Endothelial cell of hepatic sinusoid (primary cell): ENCODE data around the gene PIWIL1.

Source experiments
- in situ Hi-C: cut with HindIII; loops from 2 replicates; pipeline ENCODE4 v1.10.0; 2017; ENCODE audit warnings: low sequenced_read_pairs

The PIWIL1 gene

DNA sequence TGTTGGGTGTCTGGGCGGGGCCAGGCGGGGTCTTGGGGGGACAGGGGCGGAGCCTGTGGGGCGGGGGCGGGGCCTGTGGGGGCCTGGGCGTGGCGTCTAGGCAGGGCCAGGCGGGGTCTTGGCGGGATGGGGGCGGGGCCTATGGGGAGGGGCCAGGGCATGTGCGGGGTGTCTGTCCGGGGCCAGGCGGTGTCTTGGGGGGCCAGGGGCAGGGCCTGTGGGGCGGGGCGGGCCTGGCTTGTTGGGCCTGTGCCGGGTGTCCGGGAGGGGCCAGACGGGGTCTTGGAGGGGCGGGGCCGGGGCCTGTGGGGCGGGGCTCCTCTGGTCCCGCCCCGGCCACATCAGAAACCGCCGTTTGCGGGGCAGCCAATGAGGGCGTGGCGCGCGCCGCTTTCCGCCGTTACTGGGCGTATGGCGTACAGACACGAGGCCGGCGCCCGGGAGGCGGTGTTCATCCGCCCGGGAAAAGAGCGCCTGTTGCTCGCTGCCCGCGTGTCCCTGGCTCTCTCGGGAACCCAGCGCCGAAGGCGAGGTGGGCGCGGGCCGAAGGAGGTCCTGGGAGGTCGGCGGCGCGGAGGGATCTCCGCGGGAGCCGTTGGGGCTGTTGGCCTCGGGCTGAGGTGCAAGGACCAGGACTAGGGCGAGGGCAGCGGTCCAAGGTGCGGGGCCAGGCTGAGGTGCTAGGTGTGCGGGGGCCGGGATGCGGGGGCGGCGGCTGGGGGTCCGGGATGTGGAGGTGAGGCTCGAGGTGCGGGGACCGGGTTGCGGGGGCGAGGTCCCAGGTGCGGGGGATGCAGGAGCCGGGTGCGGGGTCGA lies at the start of gene PIWIL1:
PIWIL1 (plus strand) TSS at position 400 of the 816 bp plus-strand sequence. CDS start 4,705 bp downstream, outside the sequence.
- in situ Hi-C loops = no loop called here

DNA sequence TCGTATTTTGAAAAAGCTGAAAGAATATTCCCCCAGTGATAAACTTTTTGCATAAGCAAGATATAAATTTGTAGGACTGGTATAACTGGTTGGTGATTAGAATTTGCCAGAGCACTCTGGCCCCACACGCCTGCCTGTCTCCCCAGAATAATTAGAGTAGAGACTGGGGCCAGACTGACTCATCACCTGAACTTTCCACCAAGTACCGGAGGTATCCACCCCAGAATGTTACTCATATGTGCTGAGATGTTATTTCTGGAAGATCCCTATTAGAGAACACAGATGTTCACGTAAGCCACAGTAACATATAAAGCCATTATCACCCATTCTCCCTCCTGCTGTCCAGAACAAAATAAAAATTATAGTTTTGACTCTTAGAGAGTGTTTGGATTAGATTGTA lies 49.5 kb upstream of the PIWIL1 start:
- in situ Hi-C loops = no loop called here

DNA sequence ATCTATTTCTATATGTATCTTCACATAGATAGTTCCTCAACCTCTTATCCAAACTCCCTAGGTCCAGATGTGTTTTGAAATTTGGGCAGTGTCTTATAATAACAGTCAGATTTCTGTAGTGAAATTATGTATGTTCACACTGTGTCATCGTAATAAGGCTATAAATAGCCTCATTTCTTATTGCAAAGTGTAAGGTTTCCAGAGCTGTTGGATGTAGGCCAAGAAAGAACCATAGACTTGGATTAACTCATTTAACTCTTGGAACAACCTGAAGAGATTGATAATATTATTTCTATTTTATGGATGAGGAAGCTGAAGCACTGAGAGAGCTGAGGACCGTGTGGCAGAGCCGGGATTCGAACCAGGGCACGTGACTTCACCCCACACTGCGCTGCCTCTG lies 49.0 kb upstream of the PIWIL1 start:
- in situ Hi-C loops = no loop called here

DNA sequence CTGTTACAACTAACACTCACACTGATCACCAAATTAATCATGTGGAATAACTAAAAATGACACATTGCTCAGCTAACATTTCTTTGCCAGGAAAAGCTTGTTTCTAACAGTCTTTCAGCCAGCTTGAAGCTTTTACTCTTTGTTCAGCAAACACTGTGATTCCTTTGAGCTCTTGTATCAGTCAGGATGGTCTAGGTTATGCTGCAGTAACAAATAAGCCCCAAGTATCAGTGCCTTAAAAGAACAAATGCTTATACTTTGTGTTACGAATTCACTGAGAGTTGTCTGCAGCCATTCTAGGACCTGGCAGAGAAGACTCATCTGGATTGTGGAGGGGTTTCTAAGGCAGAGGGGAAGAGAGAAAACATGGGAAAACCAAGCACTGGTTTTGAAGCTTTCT lies 47.6 kb upstream of the PIWIL1 start:
- in situ Hi-C loops = no loop called here

DNA sequence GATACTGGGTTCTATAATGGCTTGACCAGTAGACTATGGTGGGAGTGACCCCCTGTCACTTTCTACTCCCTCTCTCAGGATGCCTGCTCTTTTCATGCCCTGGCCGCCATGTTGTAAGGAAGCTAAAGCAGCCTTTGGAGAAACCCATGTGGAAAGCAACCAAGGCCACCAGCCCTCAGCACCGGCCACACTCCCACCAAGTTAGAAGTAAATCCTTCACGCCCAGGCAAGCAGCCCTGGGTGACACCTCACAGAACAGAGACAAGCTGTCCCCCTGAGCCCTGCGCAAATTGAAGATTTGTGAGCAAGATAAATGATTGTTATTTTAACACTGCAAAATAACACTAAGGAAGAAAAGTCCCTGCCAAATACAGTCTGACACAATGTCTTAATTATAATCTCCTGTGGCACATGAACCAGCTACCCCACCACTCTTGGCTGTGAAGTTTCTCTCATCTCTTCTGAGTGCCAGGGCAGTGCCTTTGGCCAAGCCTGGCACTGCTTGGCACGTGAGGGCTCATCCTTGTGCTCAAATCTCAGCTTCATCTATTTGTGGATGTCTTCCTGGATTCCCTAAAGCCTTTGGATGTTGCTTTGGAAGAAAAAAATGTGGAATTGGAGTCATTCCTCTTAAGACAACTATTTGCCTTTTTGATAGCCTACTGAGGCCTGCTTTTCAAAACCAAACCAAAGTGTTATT lies 39.2 kb upstream of the PIWIL1 start:
- in situ Hi-C loops = no loop called here

DNA sequence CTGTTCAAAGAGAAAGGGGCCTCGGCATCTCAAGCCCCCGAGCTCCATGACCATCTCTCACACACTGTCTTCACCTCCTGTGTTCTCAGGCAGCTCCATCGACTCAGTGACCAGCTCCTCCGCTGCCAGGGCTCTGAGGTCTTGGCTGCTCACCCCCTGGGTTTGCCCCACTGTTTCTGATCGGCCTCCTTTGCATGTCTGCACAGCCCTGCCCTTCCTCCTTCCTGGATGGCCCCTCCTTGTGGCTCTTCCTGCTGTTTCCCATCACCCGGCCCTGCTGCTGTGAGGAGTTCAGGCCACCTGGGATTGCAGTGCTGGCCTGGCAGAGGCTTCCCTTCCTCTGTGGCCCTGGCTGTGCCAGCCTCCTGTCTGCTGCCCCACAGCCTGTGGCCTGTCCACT lies 38.1 kb upstream of the PIWIL1 start:
- in situ Hi-C loops = no loop called here

DNA sequence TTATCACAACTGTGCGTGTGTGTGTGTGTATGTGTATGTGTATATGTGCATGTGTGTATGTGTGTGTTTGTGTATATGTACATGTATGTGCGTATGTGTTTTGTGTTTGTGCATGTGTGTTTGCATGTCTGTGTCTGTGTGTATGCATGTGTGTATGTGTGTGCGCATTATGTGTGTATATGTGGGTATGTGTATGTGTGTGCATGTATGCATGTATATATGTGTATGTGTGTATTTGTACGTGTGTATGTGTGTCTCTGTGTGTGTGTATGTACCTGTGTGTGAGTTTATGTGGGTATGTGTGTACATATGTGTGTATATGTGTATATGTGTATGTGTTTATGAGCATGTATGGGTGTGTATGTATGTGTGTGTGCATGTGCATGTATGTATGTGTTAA lies 37.6 kb upstream of the PIWIL1 start:
- in situ Hi-C loops = no loop called here

DNA sequence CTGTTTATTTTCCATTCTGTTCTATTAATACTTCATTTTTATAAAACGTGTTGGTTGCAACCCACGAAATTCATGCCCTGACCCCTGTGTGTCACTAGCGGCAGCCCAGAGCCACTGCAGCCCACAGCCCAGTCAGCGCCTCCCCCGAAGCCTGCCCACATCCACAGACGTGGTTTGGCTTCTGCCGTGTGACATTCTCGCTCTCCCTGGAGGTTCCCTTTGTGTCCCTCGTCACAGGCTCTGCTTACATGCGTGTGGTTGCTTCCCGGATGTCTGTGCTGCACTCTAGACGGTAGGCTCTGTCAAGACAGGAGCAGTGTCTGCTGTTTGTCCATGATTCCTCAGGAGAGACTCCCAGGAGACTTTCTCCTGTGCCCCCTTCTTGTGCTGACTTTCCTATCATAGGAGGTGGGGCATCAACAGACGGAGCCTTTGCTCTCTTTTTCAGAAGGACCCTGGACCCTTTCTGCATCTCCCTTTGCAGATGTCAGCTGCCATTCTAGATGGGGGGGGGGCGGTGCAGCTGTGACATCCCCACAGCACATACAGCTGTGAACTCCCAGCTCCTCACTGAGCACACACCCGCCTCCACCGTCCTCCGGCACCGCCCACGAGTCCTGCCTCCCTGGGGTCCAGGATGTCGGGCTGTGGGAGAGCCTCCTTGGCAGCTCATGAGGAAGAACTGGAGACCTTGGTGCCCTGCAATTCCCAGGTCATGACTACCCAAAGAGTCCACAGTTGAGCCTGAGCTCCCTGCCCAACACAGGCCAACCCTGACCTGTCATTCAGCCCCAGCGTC lies 36.8 kb upstream of the PIWIL1 start:
- in situ Hi-C loops = no loop called here

DNA sequence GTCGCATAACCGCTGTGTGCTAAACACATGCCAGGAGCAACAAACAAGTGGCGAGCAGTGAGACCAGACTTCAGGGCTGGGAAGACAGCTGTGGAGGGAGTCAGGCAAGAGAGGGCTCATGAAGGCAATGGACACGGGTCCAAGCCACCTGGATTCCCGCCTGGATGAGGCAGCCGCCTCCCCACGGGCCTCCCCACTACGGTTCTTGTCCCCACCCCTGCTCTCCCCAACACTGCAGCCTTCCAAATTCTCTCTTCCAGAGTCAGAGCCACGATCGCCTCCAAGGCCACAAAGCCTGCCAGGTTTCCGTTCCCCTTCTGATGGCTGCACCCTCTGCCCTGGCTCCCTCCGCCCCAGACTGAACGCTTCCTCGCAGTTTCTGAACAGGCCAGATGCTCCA lies 36.1 kb upstream of the PIWIL1 start:
- in situ Hi-C loops = no loop called here

DNA sequence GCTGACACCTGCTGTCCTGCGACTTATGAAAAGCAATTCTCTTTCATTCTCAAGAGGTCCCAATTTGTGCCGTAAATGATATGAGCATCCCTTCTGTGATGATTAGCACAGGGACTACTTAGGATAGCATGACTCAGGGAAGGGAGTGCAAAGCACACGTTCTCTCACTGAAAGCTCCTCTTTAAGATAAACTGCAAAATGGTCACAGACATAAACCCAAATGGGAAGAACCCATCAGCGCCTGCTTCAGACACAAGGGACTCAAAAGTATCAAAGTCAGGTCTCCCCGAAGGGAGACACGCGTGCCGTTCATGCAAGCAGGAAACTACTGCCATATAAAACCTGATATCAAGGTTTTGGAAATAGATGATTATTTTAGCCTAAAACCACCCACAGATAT lies 33.9 kb upstream of the PIWIL1 start:
- in situ Hi-C loops = no loop called here

DNA sequence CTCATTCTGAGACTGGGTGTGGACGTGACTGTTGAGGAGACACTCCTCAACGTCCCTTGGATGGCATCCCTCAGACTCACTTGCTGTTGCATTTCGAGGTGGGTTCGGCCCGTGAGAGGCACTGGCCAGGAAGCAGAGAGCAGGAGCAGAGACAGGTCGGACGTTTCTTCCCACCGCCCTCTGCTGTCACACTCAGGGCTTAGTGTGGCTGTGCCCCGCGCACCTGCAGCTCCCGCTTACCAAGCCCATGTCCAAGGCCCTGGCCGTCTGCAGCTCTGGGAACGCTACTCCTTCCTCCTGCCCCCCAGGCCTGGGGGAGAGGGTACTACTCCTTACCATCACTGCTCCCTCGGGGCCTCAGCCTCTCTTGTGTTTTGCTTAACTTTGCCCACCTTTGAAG lies 29.8 kb upstream of the PIWIL1 start:
- in situ Hi-C loops = no loop called here

DNA sequence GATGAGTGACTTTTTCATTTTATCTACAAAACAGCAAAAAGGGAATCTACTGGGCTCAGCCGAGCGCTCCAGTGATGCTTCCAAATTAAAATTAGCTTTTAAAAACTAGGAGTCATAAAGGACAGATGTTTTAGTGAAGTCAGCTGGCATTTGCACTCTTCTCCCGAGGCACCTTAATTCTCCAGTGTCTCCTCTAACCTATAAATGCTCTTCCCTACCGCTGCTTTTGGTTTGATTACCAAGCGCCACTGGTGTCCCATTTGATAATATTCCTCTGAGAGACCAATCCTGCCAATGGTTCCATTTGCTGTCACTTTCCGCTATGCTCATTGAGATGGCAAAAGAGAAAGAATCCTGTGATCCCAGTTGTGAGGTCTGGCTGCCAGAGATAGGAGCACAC lies 29.3 kb upstream of the PIWIL1 start:
- in situ Hi-C loops = no loop called here

DNA sequence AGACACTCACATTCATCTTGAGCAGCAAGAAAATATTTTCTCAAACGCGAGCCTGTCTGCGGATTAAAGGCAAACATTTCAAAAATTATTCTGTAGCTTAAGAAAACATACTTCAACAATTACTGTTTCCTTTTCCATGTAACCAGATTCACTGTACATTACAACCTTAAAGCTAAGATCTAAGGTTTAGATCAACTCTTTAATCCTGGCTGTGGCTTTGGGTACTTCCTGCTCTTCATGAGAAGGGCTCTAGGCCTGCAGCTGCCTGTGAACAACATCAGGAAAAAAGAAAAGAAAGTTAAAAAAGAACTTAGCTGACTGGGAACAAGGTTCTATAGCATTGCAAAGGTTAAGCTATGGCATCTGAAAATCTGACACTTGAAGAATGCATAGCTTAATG lies 21.4 kb upstream of the PIWIL1 start:
- in situ Hi-C loops = no loop called here

DNA sequence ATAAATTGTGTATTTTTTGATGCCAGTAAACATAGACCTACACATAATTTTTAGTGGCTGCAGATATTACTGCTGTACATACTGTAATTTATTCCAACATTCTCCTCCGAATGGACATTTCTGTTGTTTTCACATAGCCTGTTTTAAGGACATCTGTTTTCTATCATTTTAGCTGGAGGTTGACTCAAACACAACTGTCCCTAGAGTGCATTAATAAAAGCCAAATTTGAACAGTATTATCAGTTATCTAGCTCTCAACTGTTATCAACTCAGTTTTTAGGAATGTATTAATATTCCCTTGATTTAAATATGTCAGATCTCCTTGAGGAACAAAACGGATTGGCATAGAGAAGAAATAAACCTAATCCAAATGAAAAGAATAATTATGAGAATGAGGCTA lies 17.2 kb upstream of the PIWIL1 start:
- in situ Hi-C loops = no loop called here

DNA sequence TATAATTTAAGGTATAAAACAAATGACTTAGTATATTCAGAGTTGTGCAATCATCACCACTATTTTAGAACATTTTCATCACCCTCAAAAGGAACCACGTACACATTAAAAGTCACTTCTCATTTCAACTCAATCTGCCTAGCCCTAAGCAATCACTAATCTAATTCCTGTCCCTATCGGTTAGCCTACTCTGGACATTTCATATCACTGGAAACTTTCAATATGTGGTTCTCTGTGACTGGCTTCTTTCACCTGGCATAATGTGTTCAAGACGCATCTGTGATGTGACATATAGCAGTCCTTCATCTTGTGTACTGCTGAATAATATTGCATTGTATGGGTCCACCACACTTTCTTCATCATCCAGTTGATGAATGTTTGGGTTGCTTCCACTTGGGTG lies 15.4 kb upstream of the PIWIL1 start:
- in situ Hi-C loops = no loop called here

DNA sequence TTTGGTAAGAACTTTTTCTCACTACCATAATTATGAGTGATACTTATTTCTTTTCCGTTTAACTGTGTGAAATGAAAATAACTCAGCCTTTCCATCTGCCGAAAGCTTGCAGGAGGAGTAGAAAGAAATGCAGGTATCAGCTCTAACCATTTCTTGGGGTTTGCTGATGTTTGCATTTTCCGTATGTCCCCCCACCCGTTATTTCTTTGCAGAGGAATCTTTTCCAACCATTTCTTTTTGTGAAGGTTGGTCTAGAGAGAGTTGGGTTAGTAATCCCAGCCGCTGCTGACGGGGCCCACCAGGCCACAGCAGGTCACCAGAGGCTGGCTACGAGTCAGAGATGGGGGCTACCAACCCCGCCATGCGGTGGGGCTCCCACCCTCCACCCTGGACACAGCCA lies 7.0 kb upstream of the PIWIL1 start:
- in situ Hi-C loops = no loop called here

DNA sequence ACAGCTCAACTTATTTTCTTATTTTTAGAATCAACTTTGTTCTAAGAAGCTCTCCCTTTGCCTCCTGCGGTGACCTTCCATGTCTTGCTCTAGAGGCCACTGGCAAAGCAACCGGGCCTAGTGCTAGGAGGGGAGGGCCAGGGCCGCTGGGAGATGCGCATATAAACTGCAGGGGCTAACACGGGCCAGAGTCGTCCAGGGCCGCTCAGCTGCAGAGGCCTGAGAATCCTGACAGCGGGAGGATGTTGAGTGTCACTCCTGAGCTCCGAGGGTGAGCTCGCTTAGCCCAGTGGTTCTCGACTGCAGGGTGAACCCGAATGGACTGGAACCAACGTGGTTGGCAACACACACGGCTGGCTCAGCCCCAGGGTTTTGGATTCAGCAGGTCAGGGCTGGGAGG lies 6.5 kb upstream of the PIWIL1 start:
- in situ Hi-C loops = no loop called here

DNA sequence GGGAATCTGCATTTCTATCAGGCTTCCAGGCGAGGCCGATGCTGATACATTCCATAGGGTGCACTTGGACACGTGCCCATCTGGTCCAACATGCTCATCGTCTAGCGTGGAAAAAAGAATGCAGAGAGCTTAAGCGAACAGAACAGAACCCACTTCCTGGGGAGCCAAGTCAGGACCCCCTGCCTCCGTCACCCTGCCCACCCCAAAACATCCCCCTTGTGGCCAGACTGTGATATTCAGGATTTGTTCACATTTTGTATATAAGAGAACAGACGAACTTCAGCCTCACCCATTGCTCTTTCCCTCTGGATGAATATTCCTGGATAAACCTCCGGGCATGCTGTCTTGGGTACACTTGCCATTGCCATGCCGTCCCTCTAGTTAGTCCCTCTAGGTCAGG lies 4.3 kb upstream of the PIWIL1 start:
- in situ Hi-C loops = no loop called here

DNA sequence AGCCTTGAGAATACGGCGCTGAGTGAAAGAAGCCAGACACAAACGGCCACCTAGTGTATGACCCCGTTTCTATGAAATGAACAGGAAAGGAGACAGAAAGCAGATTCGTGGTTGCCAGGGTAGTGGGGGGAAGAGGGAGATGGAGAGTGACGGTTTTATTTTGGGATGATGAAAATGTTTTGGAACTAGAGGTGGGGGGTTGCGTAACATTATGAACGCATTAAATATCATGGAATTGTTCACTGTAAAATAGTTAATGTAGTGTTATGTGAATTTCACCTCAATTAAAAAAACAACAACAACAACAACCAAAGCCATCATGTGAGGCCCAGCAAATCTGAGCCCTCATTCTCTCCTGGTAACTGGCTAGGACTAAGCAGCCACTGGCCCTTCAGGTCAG lies 3.3 kb upstream of the PIWIL1 start:
- in situ Hi-C loops = no loop called here

DNA sequence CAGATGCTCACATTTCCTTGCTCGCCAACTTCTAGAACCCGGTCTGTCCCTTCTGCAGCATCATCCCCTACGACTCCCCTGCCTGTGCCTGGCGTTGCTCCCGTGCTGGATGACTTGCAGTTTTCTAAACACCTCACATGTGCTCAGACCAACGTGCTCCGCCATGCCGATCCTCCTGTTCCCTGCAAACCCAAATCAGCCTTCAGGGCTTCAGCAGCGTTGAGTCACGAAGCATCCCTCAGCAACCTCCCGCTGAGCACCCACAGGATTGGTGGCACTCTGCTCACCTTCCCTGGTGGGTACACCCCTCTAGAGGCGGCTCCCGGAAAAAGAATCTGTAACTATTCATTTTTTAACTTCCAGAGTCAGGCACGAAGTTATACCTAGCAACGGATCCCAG lies 2.8 kb upstream of the PIWIL1 start:
- in situ Hi-C loops = no loop called here

DNA sequence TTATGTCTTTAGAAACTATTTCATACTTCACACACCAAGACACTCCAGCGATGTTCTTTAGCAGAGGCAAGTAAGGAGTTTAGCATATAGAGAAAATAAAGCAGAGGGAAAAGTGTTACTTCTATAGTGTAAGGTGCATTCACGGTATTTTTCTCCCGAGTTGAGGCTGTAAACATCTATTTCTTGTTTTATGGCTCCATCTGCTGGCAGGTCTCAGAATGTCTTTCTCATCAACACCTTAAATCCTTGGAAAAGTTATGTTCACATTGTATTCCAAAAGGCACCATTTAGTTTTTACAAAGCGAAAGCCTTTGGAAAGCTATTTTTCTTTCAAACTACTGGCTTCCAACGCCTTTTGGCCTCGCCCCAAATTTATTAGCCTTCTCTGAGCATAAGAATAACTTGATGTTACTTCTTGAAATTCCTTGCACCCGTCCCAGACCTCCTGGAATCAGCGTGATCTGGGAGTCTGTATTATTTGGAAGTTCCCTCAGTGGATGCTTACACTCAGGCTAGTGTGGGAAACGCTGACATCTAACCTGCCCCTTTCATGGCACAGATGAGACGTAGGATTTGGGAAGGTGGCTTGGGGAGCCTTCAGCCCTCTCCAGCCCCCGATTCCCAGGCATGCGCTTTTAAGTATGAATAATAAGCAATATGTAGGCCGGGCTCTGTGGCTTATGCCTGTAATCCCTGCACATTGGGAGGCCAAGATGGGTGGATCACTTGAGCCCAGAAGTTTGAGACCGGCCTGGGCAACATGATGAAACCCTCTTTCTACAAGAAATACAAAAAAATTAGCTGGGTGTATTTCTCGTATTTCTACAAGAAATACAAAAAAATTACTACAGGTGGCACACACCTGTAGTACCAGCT lies 1.9 kb upstream of the PIWIL1 start:
- in situ Hi-C loops = no loop called here
